Ovary (tissue), 3 donors: ENCODE data around the gene S100A13.

Experiments
- EP300 ChIP-seq: sonication (generic); formaldehyde crosslinking; IDR thresholded peaks from one replicate; pipeline ENCODE4 v1.6.1; 2017; ENCODE audit warnings: antibody characterized with exemption
- POLR2A ChIP-seq: fragments of 450-650 bp; IDR thresholded peaks from one replicate; pipeline ENCODE4 v1.6.1; 2017; ENCODE audit warnings: antibody characterized with exemption, mild to moderate bottlenecking, moderate library complexity
- TF ChIP-seq, protein P1 (sequence below), 3 donors: fragments of 450-650 bp in 2 of 3; fragments of 200-600 bp in 1 of 3; IDR thresholded peaks; one replicate each; pipeline versions ENCODE4 v1.5.1 to v1.8.0; 2016 to 2022; ENCODE audit warnings: antibody characterized with exemption in 3 of 3, mild to moderate bottlenecking in 1 of 3
- donor health status: DM: no; HTN: no; CAD: no.

DNA sequence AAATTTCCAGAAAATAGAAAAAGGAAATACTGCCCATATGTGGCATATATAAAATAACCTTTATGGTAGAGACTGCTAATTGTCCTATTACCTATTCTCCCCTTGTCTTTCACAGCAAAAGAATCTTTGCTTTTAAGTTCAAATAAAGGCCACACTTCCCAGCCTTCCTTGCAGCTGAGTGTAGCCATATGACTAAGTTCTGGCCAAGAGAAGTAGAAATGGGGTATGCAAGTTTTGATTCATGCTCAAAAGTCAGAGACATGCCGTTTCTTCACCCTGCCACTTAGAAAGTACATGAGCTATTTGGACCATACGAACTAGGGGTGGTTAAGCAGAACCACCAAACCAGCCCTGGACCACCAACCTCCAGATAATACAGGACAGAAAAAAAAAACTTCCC lies 43.3 kb downstream of the S100A13 start:
- TF ChIP-seq EP300: no peak
- TF ChIP-seq, protein P1, sequence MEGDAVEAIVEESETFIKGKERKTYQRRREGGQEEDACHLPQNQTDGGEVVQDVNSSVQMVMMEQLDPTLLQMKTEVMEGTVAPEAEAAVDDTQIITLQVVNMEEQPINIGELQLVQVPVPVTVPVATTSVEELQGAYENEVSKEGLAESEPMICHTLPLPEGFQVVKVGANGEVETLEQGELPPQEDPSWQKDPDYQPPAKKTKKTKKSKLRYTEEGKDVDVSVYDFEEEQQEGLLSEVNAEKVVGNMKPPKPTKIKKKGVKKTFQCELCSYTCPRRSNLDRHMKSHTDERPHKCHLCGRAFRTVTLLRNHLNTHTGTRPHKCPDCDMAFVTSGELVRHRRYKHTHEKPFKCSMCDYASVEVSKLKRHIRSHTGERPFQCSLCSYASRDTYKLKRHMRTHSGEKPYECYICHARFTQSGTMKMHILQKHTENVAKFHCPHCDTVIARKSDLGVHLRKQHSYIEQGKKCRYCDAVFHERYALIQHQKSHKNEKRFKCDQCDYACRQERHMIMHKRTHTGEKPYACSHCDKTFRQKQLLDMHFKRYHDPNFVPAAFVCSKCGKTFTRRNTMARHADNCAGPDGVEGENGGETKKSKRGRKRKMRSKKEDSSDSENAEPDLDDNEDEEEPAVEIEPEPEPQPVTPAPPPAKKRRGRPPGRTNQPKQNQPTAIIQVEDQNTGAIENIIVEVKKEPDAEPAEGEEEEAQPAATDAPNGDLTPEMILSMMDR (IDR thresholded peaks at IDR 0.05): no peak
- no peak for TF ChIP-seq POLR2A
